AG09319 (cell line): Measurements from ENCODE around the gene FMN2.
A peak's percentile ranks its signal among the peaks of the same experiment; 100 is the strongest.

ENCODE experiments used
- DNase-seq: peaks from one replicate; pipeline ENCODE4 v3.0.0-alpha.2; 2010; ENCODE audit warnings: low read depth; ENCODE audit errors: extremely low read depth
- CTCF ChIP-seq: IDR thresholded peaks from 2 replicates; pipeline ENCODE4 v1.5.1; 2011; ENCODE audit warnings: low read depth, mild to moderate bottlenecking, inconsistent platforms, low read length, moderate library complexity

FMN2 gene

GRCh38 chr1:240091614-240092300, at the start of gene FMN2:
Gene FMN2, plus strand, starts transcription at chr1:240091883. Its CDS starts 227 bp downstream, at chr1:240092110.
- TF ChIP-seq CTCF, result no peak
- peak; percentile 19 for DNase-seq

- no peak for TF ChIP-seq CTCF
- DNase-seq, result no peak
These were observed 47.1 kb upstream of the FMN2 start for GRCh38 chr1:240044620-240045019.

- TF ChIP-seq CTCF, result no peak
- DNase-seq, result no peak
These were observed 45.7 kb upstream of the FMN2 start for GRCh38 chr1:240046000-240046399.

- no peak for TF ChIP-seq CTCF
- DNase-seq, result no peak
These were observed 37.5 kb upstream of the FMN2 start for GRCh38 chr1:240054109-240054701.

- no peak for TF ChIP-seq CTCF
- no peak for DNase-seq
These were observed 35.7 kb upstream of the FMN2 start for GRCh38 chr1:240055936-240056335.

- TF ChIP-seq CTCF, result no peak
- no peak for DNase-seq
These were observed 35.3 kb upstream of the FMN2 start for GRCh38 chr1:240056350-240056749.

GRCh38 chr1:240058049-240058448, 33.6 kb upstream of the FMN2 start:
- no peak for TF ChIP-seq CTCF
- DNase-seq, result no peak
